GM06990 (cell line): ENCODE measurements around the gene RHBDL3.

Source experiments
- DNase-seq: peaks from one replicate; pipeline ENCODE4 v3.0.0-alpha.2; 2011; ENCODE audit not compliant: insufficient read length; ENCODE audit errors: extremely low read depth
- H3K27me3 ChIP-seq: replicated peaks from 2 replicates; pipeline ENCODE4 v1.6.0; 2011; ENCODE audit warnings: low read length; ENCODE audit not compliant: control insufficient read depth, insufficient read depth
- H3K36me3 ChIP-seq: 2 replicates; pipeline ENCODE4 v1.5.1; 2011; ENCODE audit warnings: low read length; ENCODE audit not compliant: control insufficient read depth, insufficient read depth
- H3K4me3 ChIP-seq: replicated peaks from 2 replicates; pipeline ENCODE4 v1.5.1; 2011; ENCODE audit warnings: low read depth, mild to moderate bottlenecking, control low read depth, low read length
- TF ChIP-seq, protein P1 (sequence below): IDR thresholded peaks from 2 replicates; pipeline ENCODE4 v1.5.1; 2011; ENCODE audit warnings: low read length, control low read depth, mild to moderate bottlenecking, inconsistent platforms; ENCODE audit not compliant: insufficient read depth, poor library complexity, severe bottlenecking

The RHBDL3 gene

GRCh38 chr17:32286518-32286900, 20.9 kb downstream of the RHBDL3 start:
- no peak for DNase-seq
- Histone ChIP-seq H3K27me3 (no peaks in the 10 kb centered on the region; the same call in none of the 2 replicates), H3K36me3 (no peaks in the 10 kb centered on the region), H3K4me3 (no peak overlapping the region)
- TF ChIP-seq, protein P1, sequence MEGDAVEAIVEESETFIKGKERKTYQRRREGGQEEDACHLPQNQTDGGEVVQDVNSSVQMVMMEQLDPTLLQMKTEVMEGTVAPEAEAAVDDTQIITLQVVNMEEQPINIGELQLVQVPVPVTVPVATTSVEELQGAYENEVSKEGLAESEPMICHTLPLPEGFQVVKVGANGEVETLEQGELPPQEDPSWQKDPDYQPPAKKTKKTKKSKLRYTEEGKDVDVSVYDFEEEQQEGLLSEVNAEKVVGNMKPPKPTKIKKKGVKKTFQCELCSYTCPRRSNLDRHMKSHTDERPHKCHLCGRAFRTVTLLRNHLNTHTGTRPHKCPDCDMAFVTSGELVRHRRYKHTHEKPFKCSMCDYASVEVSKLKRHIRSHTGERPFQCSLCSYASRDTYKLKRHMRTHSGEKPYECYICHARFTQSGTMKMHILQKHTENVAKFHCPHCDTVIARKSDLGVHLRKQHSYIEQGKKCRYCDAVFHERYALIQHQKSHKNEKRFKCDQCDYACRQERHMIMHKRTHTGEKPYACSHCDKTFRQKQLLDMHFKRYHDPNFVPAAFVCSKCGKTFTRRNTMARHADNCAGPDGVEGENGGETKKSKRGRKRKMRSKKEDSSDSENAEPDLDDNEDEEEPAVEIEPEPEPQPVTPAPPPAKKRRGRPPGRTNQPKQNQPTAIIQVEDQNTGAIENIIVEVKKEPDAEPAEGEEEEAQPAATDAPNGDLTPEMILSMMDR: no peak

DNA sequence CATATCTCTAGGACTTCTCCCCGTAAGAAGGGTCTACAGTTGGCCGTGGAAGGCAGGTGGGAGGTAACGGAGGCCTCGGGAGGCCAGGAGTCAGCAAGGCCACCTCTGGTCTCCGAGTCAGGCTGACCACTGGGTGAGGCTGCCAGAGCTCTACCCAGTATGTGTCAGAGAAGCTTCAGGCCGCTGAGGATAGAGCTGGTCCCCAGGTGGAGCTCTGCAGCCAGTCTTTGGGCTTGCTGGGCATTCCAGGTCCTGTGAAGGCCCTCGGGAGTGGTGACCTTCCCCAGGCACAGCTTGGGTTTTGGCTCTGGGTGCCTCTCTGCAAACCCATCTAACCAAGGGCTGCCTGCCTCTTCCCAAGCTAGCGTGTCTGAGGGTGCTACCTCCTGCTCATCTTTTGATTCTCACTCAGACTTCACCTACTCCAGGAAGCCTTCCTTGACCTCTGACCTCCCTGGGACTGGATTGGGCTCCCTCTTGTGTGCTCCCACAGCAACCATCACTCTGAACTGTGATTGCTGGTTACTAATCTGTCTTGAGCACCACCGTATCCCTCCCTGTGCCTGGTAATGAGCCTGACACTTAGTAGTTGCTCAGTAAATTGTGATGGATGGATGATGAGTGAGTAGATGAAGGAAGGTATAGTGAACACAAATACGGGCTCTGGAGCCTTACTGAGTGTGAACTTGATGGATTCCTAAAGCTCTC, 22.3 kb downstream of the RHBDL3 start:
- TF ChIP-seq, protein P1: no peak
- no peaks in the 10 kb centered on the region for H3K36me3 ChIP-seq
- H3K4me3 ChIP-seq: no peak overlapping the region
- H3K27me3 ChIP-seq: no peaks in the 10 kb centered on the region; the same call in 1 of the 2 replicates
- no peak for DNase-seq

- TF ChIP-seq, protein P1: no peak
- Histone ChIP-seq H3K4me3 (no peak overlapping the region), H3K36me3 (no peaks in the 10 kb centered on the region), H3K27me3 (no peaks in the 10 kb centered on the region; the same call in 1 of the 2 replicates)
- DNase-seq: no peak
Observed at GRCh38 chr17:32288615-32289014, 23.0 kb downstream of the RHBDL3 start.

GRCh38 chr17:32289471-32290070, 23.9 kb downstream of the RHBDL3 start:
- Histone ChIP-seq H3K36me3 (no peaks in the 10 kb centered on the region), H3K27me3 (no peaks in the 10 kb centered on the region; the same call in 1 of the 2 replicates), H3K4me3 (no peak overlapping the region)
- TF ChIP-seq, protein P1: no peak
- no peak for DNase-seq

DNA sequence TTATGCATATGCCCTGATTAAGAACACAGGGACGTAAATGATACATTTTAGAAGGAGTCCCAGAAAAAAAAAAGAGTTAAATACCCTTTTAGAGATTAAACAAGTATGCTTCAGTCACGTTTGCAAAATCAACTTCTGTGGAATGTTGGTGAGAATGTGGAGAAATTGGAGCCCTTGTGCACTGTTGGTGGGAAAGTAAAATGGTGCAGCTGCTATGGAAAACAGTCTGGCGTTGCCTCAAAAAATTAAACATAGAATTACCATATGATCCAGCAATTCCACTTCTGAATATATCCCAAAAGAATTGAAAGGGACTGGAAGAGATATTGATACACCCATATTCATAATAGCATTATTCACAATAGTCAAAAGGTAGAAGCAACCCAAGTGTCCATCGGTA, 26.5 kb downstream of the RHBDL3 start:
- Histone ChIP-seq H3K4me3 (no peak overlapping the region), H3K36me3 (no peaks in the 10 kb centered on the region), H3K27me3 (no peaks in the 10 kb centered on the region)
- DNase-seq: no peak
- TF ChIP-seq, protein P1: no peak
